ENCODE measurements around the gene SMAD2.
"Not testable (repeated sequence)": the region's sequence is repeated elsewhere in the genome, so short reads cannot be mapped to it uniquely, and the experiment has no call there.

Gene SMAD2

DNA sequence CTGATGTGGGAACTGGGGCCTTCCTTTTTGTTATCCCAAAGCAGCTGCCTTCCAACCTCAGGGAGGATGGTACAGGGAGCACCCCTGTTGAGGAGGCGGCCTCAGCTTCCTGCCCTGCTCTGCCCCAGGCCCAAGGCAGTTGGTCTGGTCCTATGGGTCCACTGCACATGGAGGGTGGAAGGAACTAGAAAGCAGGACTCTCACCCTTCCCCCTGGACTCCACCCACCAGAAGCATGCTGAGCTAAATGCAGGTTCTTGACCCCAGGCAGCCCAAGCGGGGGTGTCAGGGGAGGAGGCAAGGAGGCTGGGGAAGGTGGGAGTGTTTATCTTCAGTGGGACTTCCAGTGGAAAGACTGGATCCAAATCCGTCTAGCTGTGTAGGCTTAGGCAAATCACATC lies 158.5 kb downstream of the SMAD2 start:
- H3K9ac ChIP-seq (ENCODE audit: low read depth, low read length), result no peak overlapping the region
- H3K36me3 ChIP-seq (ENCODE audit: insufficient read depth, low read length), result no peaks in the 10 kb centered on the region
- H3K9me3 ChIP-seq (ENCODE audit: control insufficient read depth, insufficient read depth, low read length), result no peaks in the 10 kb centered on the region
- no peaks in the 10 kb centered on the region for H3K4me1 ChIP-seq (ENCODE audit: insufficient read depth, low read length)

DNA sequence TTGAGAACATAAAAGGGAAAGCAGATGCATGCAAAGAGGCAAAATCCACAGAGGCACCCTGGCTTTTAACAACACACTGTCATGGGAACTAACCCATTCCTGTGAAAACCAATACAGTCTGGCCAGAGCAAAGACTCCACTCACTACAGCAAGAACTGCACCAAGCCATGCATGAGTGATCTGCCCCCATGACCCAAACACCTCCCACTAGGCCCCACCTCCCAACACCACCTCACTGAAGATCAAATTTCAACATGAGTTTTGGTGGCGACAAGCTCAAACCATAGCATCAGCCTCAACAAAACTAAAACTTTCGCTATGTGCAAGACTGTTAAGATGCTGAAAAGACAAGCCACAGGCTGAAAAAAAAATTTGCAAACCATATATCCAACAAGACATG lies 162.8 kb downstream of the SMAD2 start:
- H3K36me3 ChIP-seq (ENCODE audit: insufficient read depth, low read length), result no peaks in the 10 kb centered on the region
- no peaks in the 10 kb centered on the region for H3K4me1 ChIP-seq (ENCODE audit: insufficient read depth, low read length)
- no peaks in the 10 kb centered on the region for H3K9me3 ChIP-seq (ENCODE audit: control insufficient read depth, insufficient read depth, low read length)
- no peak overlapping the region for H3K9ac ChIP-seq (ENCODE audit: low read depth, low read length)

DNA sequence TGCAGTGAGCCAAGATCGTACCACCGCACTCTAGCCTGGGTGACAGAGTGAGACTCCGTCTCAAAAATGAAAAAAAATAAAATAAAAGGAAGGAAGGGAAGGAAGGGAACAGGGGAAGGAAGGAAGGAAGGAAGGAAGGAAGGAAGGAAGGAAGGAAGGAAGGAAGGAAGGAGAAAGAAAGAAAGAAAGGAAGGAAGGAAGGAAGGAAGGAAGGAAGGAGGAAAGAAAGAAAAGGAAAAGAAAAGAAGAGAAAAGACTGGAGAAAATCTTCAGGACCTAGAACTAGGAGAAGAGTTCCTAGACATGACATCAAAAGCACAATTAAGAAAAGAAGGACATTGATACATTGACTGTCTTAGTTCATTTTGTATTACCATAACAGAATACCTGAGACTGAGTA lies 163.3 kb downstream of the SMAD2 start:
- H3K36me3 ChIP-seq (ENCODE audit: insufficient read depth, low read length); H3K9ac ChIP-seq (ENCODE audit: low read depth, low read length); H3K4me1 ChIP-seq (ENCODE audit: insufficient read depth, low read length); H3K9me3 ChIP-seq (ENCODE audit: control insufficient read depth, insufficient read depth, low read length): not testable (repeated sequence)

All from ES-I3 (cell line).